ENCODE measurements around the gene ATP2A2.

ATP2A2 gene

GRCh38 chr12:110248096-110248447 lies 33.0 kb upstream of the ATP2A2 start:
- no peak overlapping the region for H3K4me3 ChIP-seq (ENCODE audit: low read depth, low read length)
- no peak for DNase-seq (ENCODE audit: low read depth)
- TF ChIP-seq CTCF (IDR thresholded peaks at IDR 0.05; ENCODE audit: low read depth, low read length) (no peak), MYC (IDR thresholded peaks at IDR 0.05; ENCODE audit: low read depth, low read length) (no peak), MAX (IDR thresholded peaks at IDR 0.05; ENCODE audit: low read depth, low read length) (no peak), POLR2A (IDR thresholded peaks at IDR 0.05; ENCODE audit: extremely low read depth, insufficient read length) (no peak)

- DNase-seq (ENCODE audit: low read depth), result no peak
- no peak overlapping the region for H3K4me3 ChIP-seq (ENCODE audit: low read depth, low read length)
- TF ChIP-seq MYC (IDR thresholded peaks at IDR 0.05; ENCODE audit: low read depth, low read length), result no peak
- no peak for TF ChIP-seq POLR2A (IDR thresholded peaks at IDR 0.05; ENCODE audit: extremely low read depth, insufficient read length)
- no peak for TF ChIP-seq CTCF (IDR thresholded peaks at IDR 0.05; ENCODE audit: low read depth, low read length)
- TF ChIP-seq MAX (IDR thresholded peaks at IDR 0.05; ENCODE audit: low read depth, low read length), result no peak
Observed at GRCh38 chr12:110249105-110249504, 31.9 kb upstream of the ATP2A2 start.

- no peak overlapping the region for H3K4me3 ChIP-seq (ENCODE audit: low read depth, low read length)
- no peak for TF ChIP-seq MAX (IDR thresholded peaks at IDR 0.05; ENCODE audit: low read depth, low read length)
- no peak for TF ChIP-seq MYC (IDR thresholded peaks at IDR 0.05; ENCODE audit: low read depth, low read length)
- no peak for TF ChIP-seq CTCF (IDR thresholded peaks at IDR 0.05; ENCODE audit: low read depth, low read length)
- TF ChIP-seq POLR2A (IDR thresholded peaks at IDR 0.05; ENCODE audit: extremely low read depth, insufficient read length), result no peak
- DNase-seq (ENCODE audit: low read depth), result no peak
Observed at GRCh38 chr12:110249716-110250225, 31.3 kb upstream of the ATP2A2 start.

- TF ChIP-seq POLR2A (IDR thresholded peaks at IDR 0.05; ENCODE audit: extremely low read depth, insufficient read length) (no peak), MYC (IDR thresholded peaks at IDR 0.05; ENCODE audit: low read depth, low read length) (no peak), MAX (IDR thresholded peaks at IDR 0.05; ENCODE audit: low read depth, low read length) (no peak), CTCF (IDR thresholded peaks at IDR 0.05; ENCODE audit: low read depth, low read length) (no peak)
- no peak overlapping the region for H3K4me3 ChIP-seq (ENCODE audit: low read depth, low read length)
Observed at GRCh38 chr12:110251381-110251780, 29.7 kb upstream of the ATP2A2 start.

GRCh38 chr12:110252716-110253115 lies 28.3 kb upstream of the ATP2A2 start:
- no peak overlapping the region for H3K4me3 ChIP-seq (ENCODE audit: low read depth, low read length)
- no peak for DNase-seq (ENCODE audit: low read depth)
- TF ChIP-seq MYC (IDR thresholded peaks at IDR 0.05; ENCODE audit: low read depth, low read length) (no peak), MAX (IDR thresholded peaks at IDR 0.05; ENCODE audit: low read depth, low read length) (no peak), CTCF (IDR thresholded peaks at IDR 0.05; ENCODE audit: low read depth, low read length) (no peak), POLR2A (IDR thresholded peaks at IDR 0.05; ENCODE audit: extremely low read depth, insufficient read length) (no peak)

More at GRCh38 chr12:110251381-110251780, 29.7 kb upstream of the ATP2A2 start:
- no peak for DNase-seq (ENCODE audit: low read depth)
